HG03442 (cell line): ENCODE results near the gene ALG14.
A peak's percentile ranks its signal among the peaks of the same experiment; 100 is the strongest.
"Not testable (repeated sequence)": the region's sequence is repeated elsewhere in the genome, so short reads cannot be mapped to it uniquely, and the experiment has no call there.

Source experiments
- ATAC-seq: cut with Tn5 transposase; IDR thresholded peaks from one replicate; pipeline ENCODE4 v1.9.1; 2021; ENCODE audit warnings: mild to moderate bottlenecking, moderate library complexity; ENCODE audit not compliant: unreplicated experiment

ALG14 gene

GRCh38 chr1:95088303-95088702 lies 15.6 kb upstream of the ALG14 start:
- no peak for ATAC-seq

- peak; percentile 80 for ATAC-seq
These were observed 14.3 kb upstream of the ALG14 start for GRCh38 chr1:95086949-95087533.

- no peak for ATAC-seq
These were observed 12.6 kb upstream of the ALG14 start for GRCh38 chr1:95085376-95085775.

DNA sequence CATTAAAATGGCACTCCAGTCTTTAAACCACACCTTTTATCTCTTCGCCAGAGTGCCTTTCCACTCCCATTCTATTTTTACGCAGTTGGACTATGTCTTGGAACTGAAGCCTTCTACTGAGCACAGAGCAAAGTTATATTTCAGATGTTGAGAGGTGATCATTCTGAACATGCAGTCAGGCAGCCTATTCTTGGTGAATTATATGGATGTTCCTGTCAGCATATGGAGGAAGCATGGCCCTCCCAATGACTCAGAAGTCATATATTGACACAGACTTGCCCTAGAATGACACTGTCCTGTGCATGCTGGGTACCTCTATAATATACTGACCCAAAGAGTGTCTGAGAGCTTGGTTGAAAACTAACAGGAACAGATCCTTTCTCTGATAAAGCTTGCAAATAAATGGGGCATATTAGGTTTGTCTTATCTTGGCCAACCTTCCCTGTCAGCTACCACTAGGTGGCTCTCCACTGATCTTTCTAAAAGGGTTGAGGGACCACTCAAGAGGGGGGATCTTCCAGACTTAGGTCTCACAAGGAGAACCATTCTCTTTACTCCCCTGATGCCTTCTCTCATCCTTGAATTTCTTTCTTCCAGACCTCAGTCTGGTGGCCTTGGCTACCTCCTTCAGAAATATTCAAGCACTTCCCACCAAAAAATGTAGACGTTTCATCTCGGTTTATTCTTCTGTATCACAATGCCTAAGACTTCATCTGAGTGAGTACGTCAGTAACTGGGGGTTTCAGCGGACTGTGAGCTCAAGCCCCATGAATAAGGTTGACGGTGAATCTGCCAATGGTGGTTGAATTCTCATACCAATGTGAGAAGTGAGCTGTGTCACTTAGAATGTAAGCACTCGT lies 11.8 kb upstream of the ALG14 start:
- ATAC-seq: peak; percentile 69

DNA sequence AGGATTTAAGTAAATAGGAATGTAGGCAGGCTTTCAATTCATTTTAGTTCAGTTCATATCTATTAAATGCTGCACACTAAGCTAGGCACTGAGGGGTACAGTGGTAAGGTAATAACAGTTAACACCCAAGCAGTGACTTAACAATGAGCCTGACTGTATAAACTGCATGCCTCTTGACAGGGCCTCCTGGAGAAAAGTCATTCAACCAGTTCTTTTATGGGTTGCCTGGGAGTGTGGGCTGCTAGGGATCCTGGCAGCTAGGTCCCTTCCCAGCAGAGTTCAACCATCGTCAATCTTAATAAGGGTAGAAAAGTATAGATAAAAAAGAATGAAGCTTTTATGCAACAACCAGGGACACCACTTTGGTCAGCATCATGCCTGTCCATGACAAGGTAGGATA lies 8.1 kb upstream of the ALG14 start:
- ATAC-seq: no peak

DNA sequence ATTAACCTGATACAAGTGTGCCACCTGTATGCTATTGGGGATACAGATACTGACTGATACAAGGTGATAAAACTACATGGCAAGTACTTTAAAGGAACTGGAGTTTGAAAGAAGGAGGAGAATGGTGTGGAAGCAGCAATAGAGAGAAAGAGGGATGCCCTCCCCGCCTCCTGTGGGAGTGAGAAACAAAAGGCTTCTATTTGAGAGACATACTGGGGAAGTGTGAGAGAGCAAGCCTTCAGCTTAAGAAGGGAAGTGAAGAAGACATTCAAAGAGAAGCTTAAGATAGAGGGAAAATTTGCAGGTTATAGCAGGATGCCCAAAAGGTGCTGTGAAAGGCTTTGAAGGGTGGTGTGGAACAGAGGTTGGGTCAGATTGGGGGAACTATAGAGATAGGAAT lies 7.7 kb upstream of the ALG14 start:
- ATAC-seq: no peak

GRCh38 chr1:95076034-95076433 lies 3.3 kb upstream of the ALG14 start:
- ATAC-seq: no peak

GRCh38 chr1:95073446-95073845 lies 695 bp upstream of the ALG14 start:
- ATAC-seq: no peak

DNA sequence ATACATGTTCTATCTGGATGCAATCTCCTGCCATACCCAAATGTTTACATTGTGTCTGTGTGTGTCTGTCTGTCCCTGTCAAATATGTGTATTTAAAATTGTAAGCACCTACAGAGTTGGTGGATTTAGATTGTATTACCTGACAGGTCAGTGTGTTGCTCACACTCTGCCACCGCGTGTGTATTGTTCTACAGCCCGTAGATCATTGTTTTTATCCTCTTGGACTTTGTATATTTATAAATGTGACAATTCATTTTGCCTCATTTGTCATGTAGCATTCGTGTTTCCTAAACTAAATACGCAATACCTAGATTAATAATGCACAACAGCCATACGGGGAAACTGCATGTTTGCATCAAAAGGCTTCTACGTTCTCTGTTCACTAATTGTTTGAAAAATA lies 634 bp downstream of the ALG14 start:
- no peak for ATAC-seq

DNA sequence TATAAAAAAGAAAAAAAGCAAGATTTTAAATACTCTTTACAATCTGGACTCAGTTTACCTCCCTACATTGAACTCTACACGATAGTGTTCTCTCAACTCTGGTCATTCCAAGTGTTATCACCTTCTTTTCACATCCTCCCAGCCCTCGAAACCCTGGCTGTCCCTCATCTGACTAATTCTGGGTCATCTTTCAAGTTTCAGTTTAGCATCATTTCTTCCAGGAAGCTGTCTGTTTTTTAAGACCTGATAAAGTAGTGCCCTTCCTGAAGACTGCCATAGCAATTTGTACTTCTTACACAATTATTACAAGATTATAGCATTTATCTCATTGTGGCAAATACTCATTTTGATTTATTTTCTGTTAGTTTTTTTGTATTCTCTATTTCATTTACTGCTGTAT lies 1.2 kb downstream of the ALG14 start:
- no peak for ATAC-seq

GRCh38 chr1:95069710-95070093 lies 3.0 kb downstream of the ALG14 start:
- no peak for ATAC-seq

GRCh38 chr1:95068956-95069709 lies 3.6 kb downstream of the ALG14 start:
- ATAC-seq: no peak

- ATAC-seq: no peak
These were observed 5.2 kb downstream of the ALG14 start for GRCh38 chr1:95067568-95067967.

- ATAC-seq: no peak
These were observed 5.7 kb downstream of the ALG14 start for GRCh38 chr1:95067062-95067461.

GRCh38 chr1:95061445-95062006 lies 11.2 kb downstream of the ALG14 start:
- no peak for ATAC-seq

DNA sequence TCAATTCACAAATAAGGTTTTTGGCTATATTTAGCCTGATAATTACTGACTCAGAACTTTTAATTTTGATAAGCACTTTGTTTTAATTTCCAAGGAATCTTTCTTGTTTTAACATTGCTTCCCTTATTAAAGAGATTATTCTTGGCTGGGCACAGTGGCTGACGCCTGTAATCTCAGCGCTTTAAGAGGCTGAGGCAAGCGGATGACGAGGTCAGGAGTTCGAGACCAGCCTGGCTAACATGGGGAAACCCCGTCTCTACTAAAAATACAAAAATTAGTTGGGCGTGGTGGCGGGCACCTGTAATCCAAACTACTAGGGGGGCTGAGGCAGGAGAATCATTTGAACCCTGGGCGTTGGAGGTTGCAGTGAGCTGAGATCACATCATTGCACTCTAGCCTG lies 13.8 kb downstream of the ALG14 start:
- no peak for ATAC-seq

DNA sequence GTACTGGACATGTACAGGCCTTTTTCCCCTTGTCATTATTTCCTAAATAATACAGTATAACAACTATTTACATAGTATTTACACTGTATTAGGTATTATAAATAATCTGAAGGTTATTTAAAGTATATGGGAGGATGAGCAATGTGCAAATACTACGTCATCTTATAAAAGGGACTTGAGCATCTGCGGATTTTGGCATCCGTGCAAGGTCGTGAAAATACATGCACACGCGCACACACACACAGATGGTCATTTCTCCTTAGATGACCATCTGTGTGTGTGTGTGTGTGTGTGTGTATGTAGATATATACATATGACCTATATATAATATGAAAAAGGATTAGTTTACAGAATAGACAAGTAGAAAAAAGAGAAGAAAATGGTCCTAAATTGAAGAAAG lies 15.4 kb downstream of the ALG14 start:
- ATAC-seq: no peak

DNA sequence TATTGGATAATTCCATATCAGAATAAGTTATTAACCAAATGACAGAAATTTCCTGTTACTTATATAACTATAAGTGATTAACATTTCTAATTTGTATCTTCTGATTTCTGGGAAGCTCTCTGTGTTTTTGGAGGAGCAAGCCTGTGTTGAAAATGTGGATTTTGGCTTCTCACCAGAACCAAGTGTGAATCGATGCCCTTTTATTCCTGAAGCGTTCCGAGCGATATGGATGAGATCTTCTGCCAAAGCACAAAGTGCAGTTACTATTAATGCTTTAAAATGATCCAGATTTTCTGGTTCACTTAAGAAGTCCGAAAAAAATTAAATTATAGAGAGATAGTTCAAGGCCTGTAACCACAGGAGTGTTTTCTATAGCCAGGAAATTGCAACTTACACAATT lies 22.8 kb downstream of the ALG14 start:
- ATAC-seq: no peak

DNA sequence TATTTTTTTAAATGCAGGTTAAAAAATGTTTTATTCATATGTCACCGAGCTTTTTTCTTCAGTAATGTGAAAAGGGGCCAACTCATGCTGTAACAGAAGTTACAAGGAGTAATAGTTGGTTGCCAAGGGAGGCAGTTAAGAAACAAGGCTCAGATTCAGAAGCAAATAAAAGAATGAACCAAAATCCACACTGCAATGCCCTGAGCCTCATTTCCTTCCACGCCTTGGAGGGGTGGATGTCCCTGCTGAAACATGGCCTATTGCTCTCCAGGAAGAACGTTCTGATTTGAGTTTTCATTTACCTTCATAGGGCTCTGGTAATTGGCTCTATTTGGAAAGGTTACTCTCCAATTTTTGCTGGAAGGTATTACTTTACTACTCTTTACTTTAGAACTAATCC lies 24.4 kb downstream of the ALG14 start:
- ATAC-seq: no peak

- not testable (repeated sequence) for ATAC-seq
These were observed 25.1 kb downstream of the ALG14 start for GRCh38 chr1:95047624-95048023.

DNA sequence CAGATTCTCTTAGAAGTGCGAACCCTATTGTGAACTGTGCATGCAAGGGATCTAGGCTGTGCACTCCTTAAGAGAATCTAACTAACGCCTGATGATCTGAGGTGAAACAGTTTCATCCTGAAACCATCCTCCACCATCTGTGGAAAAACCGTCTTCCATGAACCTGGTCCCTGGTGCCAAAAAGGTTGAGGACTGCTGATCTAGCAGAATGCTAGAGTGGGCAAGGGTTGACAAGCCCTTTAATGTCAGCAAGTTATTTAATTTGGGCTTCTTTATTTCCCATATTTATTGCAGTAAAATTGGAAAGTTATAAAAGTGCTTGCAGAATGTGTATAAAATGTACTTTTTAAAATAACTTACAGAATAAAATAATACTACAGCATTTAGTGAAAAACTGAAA lies 26.4 kb downstream of the ALG14 start:
- ATAC-seq: no peak
